ENCODE results near the gene BRAP. TPM values are rescaled to one million over a fixed set of nuclear protein-coding genes. Genes with fewer than 3 reads are reported as not detected.

BRAP gene
- total RNA-seq, 4 donors from 2014 or later: 16.9 to 20.0 (median 17.7) TPM

GRCh38 chr12:111715279-111715678 is 29.5 kb upstream of the BRAP start:
- no peak for ATAC-seq (ENCODE audit: low FRiP score)
- TF ChIP-seq CTCF (IDR thresholded peaks at IDR 0.05): no peak
- no peak for DNase-seq (ENCODE audit: low spot score)

- DNase-seq (ENCODE audit: low spot score): no peak
- ATAC-seq (ENCODE audit: low FRiP score): no peak
- TF ChIP-seq CTCF (IDR thresholded peaks at IDR 0.05): no peak
These were observed 20.4 kb upstream of the BRAP start for GRCh38 chr12:111706145-111706544.

- ATAC-seq (ENCODE audit: low FRiP score) (no peak), DNase-seq (ENCODE audit: low spot score) (no peak)
- TF ChIP-seq CTCF (IDR thresholded peaks at IDR 0.05): no peak
These were observed 19.9 kb upstream of the BRAP start for GRCh38 chr12:111705672-111706071.

- ATAC-seq (ENCODE audit: low FRiP score) (no peak), DNase-seq (ENCODE audit: low spot score) (no peak)
- TF ChIP-seq CTCF (IDR thresholded peaks at IDR 0.05): no peak
These were observed 14.2 kb upstream of the BRAP start for GRCh38 chr12:111699962-111700361.

- no peak for TF ChIP-seq CTCF (IDR thresholded peaks at IDR 0.05)
- no peak for ATAC-seq (ENCODE audit: low FRiP score)
- no peak for DNase-seq (ENCODE audit: low spot score)
These were observed 8.1 kb upstream of the BRAP start for GRCh38 chr12:111693818-111694217.

GRCh38 chr12:111692575-111693210 is 6.9 kb upstream of the BRAP start:
- TF ChIP-seq CTCF (IDR thresholded peaks at IDR 0.05): no peak
- ATAC-seq (ENCODE audit: low FRiP score): no peak
- DNase-seq (ENCODE audit: low spot score): no peak

- DNase-seq (ENCODE audit: low spot score): no peak
- no peak for ATAC-seq (ENCODE audit: low FRiP score)
- TF ChIP-seq CTCF (IDR thresholded peaks at IDR 0.05): no peak
These were observed 5.5 kb upstream of the BRAP start for GRCh38 chr12:111691262-111691661.

All from omental fat pad (tissue), 4 donors.